CD4-positive, alpha-beta memory T cell (primary cell): ENCODE data around the gene HDAC4. TPM values are rescaled to one million over a fixed set of nuclear protein-coding genes. Genes with fewer than 3 reads are reported as not detected.

ENCODE experiments used
- CTCF ChIA-PET: fragments of 350-600 bp; sonication (Branson Sonifier 250); formaldehyde crosslinking; loops from one replicate; lab custom pipeline; 2021; ENCODE audit warnings: inconsistent platforms; ENCODE audit not compliant: partially characterized antibody; lab: Charles Lee
- POLR2A ChIA-PET: fragments of 350-600 bp; sonication (Branson Sonifier 250); formaldehyde crosslinking; loops from one replicate; lab custom pipeline; 2021; ENCODE audit not compliant: partially characterized antibody; lab: Charles Lee
- DNase-seq, 5 donors: peaks; one replicate each; pipeline versions ENCODE4 v3.0.0 to v3.0.0-alpha.2; 2020 to 2022; ENCODE audit warnings: mixed read lengths in 1 of 5
- H3K27ac ChIP-seq: one replicate; pipeline ENCODE4 v1.7.0; 2013; ENCODE audit warnings: low read depth, low read length
- H3K27me3 ChIP-seq: 2 replicates; pipeline ENCODE4 v1.7.0; 2013; ENCODE audit warnings: mild to moderate bottlenecking, low read length, moderate library complexity; ENCODE audit not compliant: insufficient read depth
- H3K36me3 ChIP-seq: 2 replicates; pipeline ENCODE4 v1.7.0; 2013; ENCODE audit warnings: mild to moderate bottlenecking, low read length, moderate library complexity; ENCODE audit not compliant: insufficient read depth
- H3K4me1 ChIP-seq: 2 replicates; pipeline ENCODE4 v1.7.0; 2013; ENCODE audit warnings: mild to moderate bottlenecking, low read length, moderate library complexity; ENCODE audit not compliant: insufficient read depth
- H3K4me3 ChIP-seq, 2 donors: one replicate each; pipeline ENCODE4 v1.7.0; 2013; ENCODE audit warnings: low read length in 2 of 2, mild to moderate bottlenecking in 1 of 2
- H3K9me3 ChIP-seq, 2 donors: one replicate each; pipeline ENCODE4 v1.7.0; 2013; ENCODE audit warnings: low read length in 2 of 2, control low read depth in 1 of 2; ENCODE audit not compliant: control insufficient read depth in 1 of 2
- H3K27ac Mint-ChIP-seq, 7 donors: one replicate each; pipeline ENCODE4 v1.8.0; 2020 to 2021; ENCODE audit warnings: mixed read lengths in 7 of 7, mild to moderate bottlenecking in 6 of 7, inconsistent platforms in 3 of 7, moderate library complexity in 3 of 7
- H3K27me3 Mint-ChIP-seq, 2 donors: one replicate each; pipeline ENCODE4 v1.8.0; 2020 to 2021; ENCODE audit warnings: mixed read lengths in 2 of 2
- H3K36me3 Mint-ChIP-seq, 2 donors: one replicate each; pipeline ENCODE4 v1.8.0; 2020 to 2021; ENCODE audit warnings: mixed read lengths in 2 of 2, inconsistent platforms in 1 of 2, mild to moderate bottlenecking in 1 of 2
- H3K4me1 Mint-ChIP-seq, 4 donors: one replicate each; pipeline ENCODE4 v1.8.0; 2020 to 2021; ENCODE audit warnings: mixed read lengths in 4 of 4, mild to moderate bottlenecking in 1 of 4
- H3K4me3 Mint-ChIP-seq, 8 donors: one replicate each; pipeline ENCODE4 v1.8.0; 2020 to 2021; ENCODE audit warnings: mixed read lengths in 8 of 8, mild to moderate bottlenecking in 7 of 8, moderate library complexity in 6 of 8, inconsistent platforms in 3 of 8
- H3K9me3 Mint-ChIP-seq, 8 donors: one replicate each; pipeline ENCODE4 v1.8.0; 2020 to 2021; ENCODE audit warnings: mixed read lengths in 8 of 8, mild to moderate bottlenecking in 5 of 8, inconsistent platforms in 3 of 8, moderate library complexity in 1 of 8
- intact Hi-C: fragments of 100-400 bp; cut with micrococcal nuclease; formaldehyde crosslinking; loops from one replicate; pipeline ENCODE4 v1.15.1; 2023
- polyA plus RNA-seq, 2 donors: library from polyadenylated mRNA; unstranded; fragments of 300-500 nt; fragmentation: Illumina TruSeq; gene quantifications; one replicate each; pipeline ENCODE4 v1.2.3, GENCODE V29; 2021
- total RNA-seq, 2 experiments: library from RNA; stranded (reverse); gene quantifications; one replicate each; pipeline ENCODE4 v1.2.3, GENCODE V29; 2021

The HDAC4 gene
- total and polyA plus RNA-seq, 4 experiments from 2014 or later: 1.4 to 59.7 (median 30.4) TPM

DNA sequence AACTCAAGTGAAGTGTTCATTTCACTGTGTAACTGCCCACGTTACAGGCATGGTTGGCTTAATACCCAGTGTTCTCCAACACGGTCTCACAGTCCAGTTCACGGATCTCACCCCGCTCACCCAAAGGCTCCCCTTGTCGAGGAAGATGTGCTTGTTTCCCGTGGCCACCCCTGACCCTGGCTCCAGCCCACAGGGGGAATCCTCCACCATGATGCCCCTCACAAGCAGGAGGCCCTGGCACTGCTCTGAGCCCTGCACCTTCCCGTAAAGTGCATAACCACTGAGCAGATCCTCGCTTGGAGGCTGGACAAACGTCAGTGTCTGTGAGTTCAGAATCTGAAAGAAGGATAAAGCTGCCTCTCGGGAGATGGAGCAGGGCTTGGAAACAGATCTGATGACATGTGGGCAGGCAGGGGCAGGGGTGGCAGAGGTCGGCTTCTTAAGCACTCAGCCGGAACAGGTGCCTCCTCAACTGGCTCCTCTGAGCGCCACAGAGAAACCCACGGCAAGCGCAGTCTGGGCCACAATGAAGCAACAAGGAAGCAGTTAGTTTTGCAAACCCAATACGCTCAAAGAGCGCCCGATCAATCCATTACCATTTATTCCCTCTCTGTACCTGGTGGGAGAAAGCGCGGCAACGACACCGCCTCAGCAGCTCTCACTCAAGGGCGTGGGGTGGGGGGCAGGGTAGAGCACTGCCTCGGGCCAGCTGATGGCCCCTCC lies 17.6 kb downstream of the HDAC4 start:
- ChIA-PET POLR2A (no interaction called here), CTCF (interaction anchor here (1.0 kb wide), 1 partner anchor 13 kb away, joined by 3 read pairs; no protein-coding TSS in a partner anchor)
- Mint-ChIP-seq H3K36me3 (peaks cover 4 to 17% of the 10 kb centered on the region in 2 donors), H3K4me1 (peaks cover 20 to 31% (median 24%) of the 10 kb centered on the region in 4 donors), H3K9me3 (peaks cover 0 to 6% (median 0%) of the 10 kb centered on the region in 8 donors), H3K27me3 (no peaks in the 10 kb centered on the region), H3K4me3 (no peak overlapping the region), H3K27ac (peak overlapping the region in 6 of 7 donors; percentile 16 to 65 (median 58))
- H3K36me3 ChIP-seq: no peaks in the 10 kb centered on the region
- no peaks in the 10 kb centered on the region for H3K9me3 ChIP-seq
- H3K4me3 ChIP-seq: no peak overlapping the region
- no peak for DNase-seq
- peaks cover 21% of the 10 kb centered on the region for H3K4me1 ChIP-seq
- H3K27ac ChIP-seq: no peak overlapping the region
- intact Hi-C loops: loop anchor here (5.0 kb wide), 1 partner anchor 116 kb away; no protein-coding TSS in a partner anchor
- H3K27me3 ChIP-seq: no peaks in the 10 kb centered on the region

GRCh38 chr2:239382384-239382880 lies 18.4 kb downstream of the HDAC4 start:
- no peak for DNase-seq
- POLR2A ChIA-PET: interaction anchor here (2.1 to 2.5 kb wide), 4 partner anchors 12 to 63 kb away, joined by 4 to 32 read pairs (median 18); no protein-coding TSS in a partner anchor
- intact Hi-C loops: loop anchor here (5.0 kb wide), 1 partner anchor 115 kb away; no protein-coding TSS in a partner anchor

GRCh38 chr2:239381709-239382134 lies 19.1 kb downstream of the HDAC4 start:
- peak overlapping the region in 1 of 2 donors; percentile 39 for H3K4me3 ChIP-seq
- ChIA-PET POLR2A (interaction anchor here (1.4 to 2.5 kb wide), 11 partner anchors 8 to 116 kb away, joined by 4 to 38 read pairs (median 14); partner anchors contain the start of gene HDAC4), CTCF (interaction anchor here (1.1 to 1.9 kb wide), 6 partner anchors 8 to 244 kb away, joined by 3 to 20 read pairs (median 4); partner anchors contain the start of gene HDAC4)
- peak in 1 of 5 donors; percentile 63 for DNase-seq
- H3K4me1 ChIP-seq: peaks cover 21% of the 10 kb centered on the region
- H3K9me3 ChIP-seq: no peaks in the 10 kb centered on the region
- H3K27me3 ChIP-seq: no peaks in the 10 kb centered on the region
- H3K36me3 ChIP-seq: no peaks in the 10 kb centered on the region
- peaks cover under 1 to 14% of the 10 kb centered on the region in 2 donors for H3K36me3 Mint-ChIP-seq
- peak overlapping the region; percentile 90 to 99 (median 96) for H3K27ac Mint-ChIP-seq
- no peaks in the 10 kb centered on the region for H3K27me3 Mint-ChIP-seq
- peak overlapping the region; percentile 83 to 94 (median 87) for H3K4me3 Mint-ChIP-seq
- peak overlapping the region; percentile 62 for H3K27ac ChIP-seq
- H3K4me1 Mint-ChIP-seq: peaks cover 20 to 31% (median 21%) of the 10 kb centered on the region in 4 donors
- intact Hi-C loops: loop anchor here (2.0 to 5.0 kb wide), 2 partner anchors 19 to 114 kb away; partner anchors contain the start of gene HDAC4
- H3K9me3 Mint-ChIP-seq: peaks cover 0 to 6% (median 0%) of the 10 kb centered on the region in 8 donors

More at GRCh38 chr2:239382384-239382880, 18.4 kb downstream of the HDAC4 start:
- Mint-ChIP-seq H3K9me3 (peaks cover 0 to 6% (median 0%) of the 10 kb centered on the region in 8 donors), H3K36me3 (peaks cover 4 to 17% of the 10 kb centered on the region in 2 donors), H3K4me3 (peak overlapping the region in 2 of 8 donors; percentile 60 to 93), H3K27me3 (no peaks in the 10 kb centered on the region), H3K27ac (peak overlapping the region in 6 of 7 donors; percentile 16 to 99 (median 66)), H3K4me1 (peaks cover 20 to 31% (median 24%) of the 10 kb centered on the region in 4 donors)
- Histone ChIP-seq H3K4me3 (no peak overlapping the region), H3K9me3 (no peaks in the 10 kb centered on the region), H3K27ac (no peak overlapping the region), H3K27me3 (no peaks in the 10 kb centered on the region), H3K36me3 (no peaks in the 10 kb centered on the region), H3K4me1 (peaks cover 21% of the 10 kb centered on the region)
- CTCF ChIA-PET: interaction anchor here (1.0 to 1.6 kb wide), 2 partner anchors 14 to 245 kb away, joined by 3 to 4 read pairs; no protein-coding TSS in a partner anchor

- Mint-ChIP-seq H3K36me3 (peaks cover 0 to 10% of the 10 kb centered on the region in 2 donors), H3K27ac (peak overlapping the region; percentile 90 to 99 (median 96)), H3K9me3 (peaks cover 0 to 5% (median 0%) of the 10 kb centered on the region in 8 donors), H3K4me3 (peak overlapping the region; percentile 83 to 94 (median 87)), H3K27me3 (no peaks in the 10 kb centered on the region), H3K4me1 (peaks cover 17 to 31% (median 19%) of the 10 kb centered on the region in 4 donors)
- Histone ChIP-seq H3K4me1 (peaks cover 21% of the 10 kb centered on the region), H3K27ac (peak overlapping the region; percentile 62), H3K27me3 (no peaks in the 10 kb centered on the region), H3K36me3 (no peaks in the 10 kb centered on the region), H3K4me3 (peak overlapping the region; percentile 39 to 49), H3K9me3 (no peaks in the 10 kb centered on the region)
- ChIA-PET POLR2A (interaction anchor here (0.6 to 2.5 kb wide), 14 partner anchors 9 to 544 kb away, joined by 3 to 38 read pairs (median 10); partner anchors contain the start of gene HDAC4), CTCF (interaction anchor here (0.8 to 1.9 kb wide), 11 partner anchors 8 to 505 kb away, joined by 3 to 20 read pairs (median 4); partner anchors contain the start of gene HDAC4)
- intact Hi-C loops: loop anchor here (2.0 to 5.0 kb wide), 2 partner anchors 20 to 114 kb away; partner anchors contain the start of gene HDAC4
- DNase-seq: peak; percentile 68 to 87 (median 77)
These were observed 19.8 kb downstream of the HDAC4 start for GRCh38 chr2:239380831-239381708.

GRCh38 chr2:239379641-239380170 lies 21.1 kb downstream of the HDAC4 start:
- H3K4me3 Mint-ChIP-seq: peak overlapping the region in 4 of 8 donors; percentile 36 to 54 (median 39)
- DNase-seq: no peak
- POLR2A ChIA-PET: interaction anchor here (1.1 to 2.5 kb wide), 9 partner anchors 10 to 112 kb away, joined by 4 to 38 read pairs (median 15); partner anchors contain the start of gene HDAC4
- Histone ChIP-seq H3K4me1 (peaks cover 21% of the 10 kb centered on the region), H3K27ac (no peak overlapping the region), H3K27me3 (no peaks in the 10 kb centered on the region), H3K9me3 (no peaks in the 10 kb centered on the region), H3K36me3 (no peaks in the 10 kb centered on the region), H3K4me3 (no peak overlapping the region)
- peak overlapping the region; percentile 16 to 90 (median 76) for H3K27ac Mint-ChIP-seq
- H3K4me1 Mint-ChIP-seq: peaks cover 17 to 31% (median 18%) of the 10 kb centered on the region in 4 donors
- H3K36me3 Mint-ChIP-seq: peaks cover 0 to 6% of the 10 kb centered on the region in 2 donors
- no peaks in the 10 kb centered on the region for H3K27me3 Mint-ChIP-seq
- H3K9me3 Mint-ChIP-seq: peaks cover 0 to 3% (median 0%) of the 10 kb centered on the region in 8 donors
- intact Hi-C loops: loop anchor here (2.0 to 5.0 kb wide), 2 partner anchors 21 to 112 kb away; partner anchors contain the start of gene HDAC4
- CTCF ChIA-PET: interaction anchor here (0.7 to 1.9 kb wide), 7 partner anchors 10 to 506 kb away, joined by 3 to 20 read pairs (median 4); no protein-coding TSS in a partner anchor
